NCI-H2107 treated with DMSO at 0.1 percent for 48 hours (cell line): ENCODE measurements around the gene PHYHIPL.

ENCODE experiments used
- DNase-seq: peaks from one replicate; lab custom pipeline; 2025; ENCODE audit not compliant: unreplicated experiment; lab: John Stamatoyannopoulos, UW

PHYHIPL gene

DNA sequence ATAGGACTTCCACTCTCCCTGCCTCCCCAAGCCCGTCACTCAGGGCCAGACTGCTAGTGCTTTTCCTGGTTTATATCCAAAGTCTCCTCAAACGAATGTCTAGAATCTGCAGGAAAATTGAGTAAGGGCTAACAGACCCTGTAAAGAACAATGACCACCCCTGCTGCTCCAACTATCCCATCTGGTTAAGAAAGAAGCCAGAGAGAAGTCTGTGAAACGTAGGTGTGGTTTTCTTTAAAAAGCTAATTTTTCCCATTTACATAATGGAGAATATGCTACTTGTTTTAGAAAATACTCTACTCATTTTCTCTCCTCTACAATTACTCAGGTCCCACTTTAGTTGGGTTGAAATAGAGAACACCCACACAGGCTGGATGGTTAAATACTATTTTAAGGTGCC is 113.4 kb downstream of the PHYHIPL start:
- DNase-seq: no peak

DNA sequence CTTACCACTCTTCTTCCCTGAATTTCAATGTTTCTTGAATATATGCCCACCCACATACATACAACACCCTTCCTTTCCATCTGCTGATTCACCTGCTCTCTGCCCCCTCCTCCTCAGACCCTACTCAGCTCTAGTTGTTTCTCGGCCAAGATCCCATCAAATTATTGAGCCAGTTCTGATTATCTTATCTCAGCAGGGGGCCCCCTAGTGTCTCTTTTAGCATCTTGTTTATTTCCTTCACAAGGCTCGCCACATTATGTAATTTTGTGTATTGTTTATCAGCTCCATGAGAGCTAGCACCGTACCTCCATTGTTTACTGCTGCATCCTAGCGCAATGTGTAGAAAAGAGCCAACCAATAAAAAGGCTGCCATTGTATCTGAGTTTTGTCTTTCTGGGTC is 114.0 kb downstream of the PHYHIPL start:
- no peak for DNase-seq
